Panc1 (cell line): ENCODE measurements around the gene MEIS1. TPM values are rescaled to one million over a fixed set of nuclear protein-coding genes. Genes with fewer than 3 reads are reported as not detected.

Experiments
- ATAC-seq: fragments of 200-7000 bp; cut with Tn5 transposase; 2 replicates; pipeline ENCODE4 v1.9.1; 2020; ENCODE audit warnings: mild to moderate bottlenecking, moderate library complexity
- BruUV-seq: library from RNA; stranded (reverse); fragments of 400-500 nt; replicated peaks from 2 replicates; lab custom pipeline; 2021; lab: Mats Ljungman, UMichigan
- CTCF ChIA-PET: fragments of 300-600 bp; sonication (Branson Sonifier 250); formaldehyde crosslinking; loops from one replicate; lab custom pipeline; 2022; ENCODE audit warnings: antibody characterized with exemption; lab: Charles Lee
- POLR2A ChIA-PET: fragments of 300-600 bp; sonication (Branson Sonifier 250); formaldehyde crosslinking; loops from one replicate; lab custom pipeline; 2022; ENCODE audit warnings: antibody characterized with exemption; lab: Charles Lee
- DNase-seq: peaks from one replicate; pipeline ENCODE4 v3.0.0-alpha.2; 2010; ENCODE audit warnings: low read depth, low spot score
- H3K27ac ChIP-seq: 2 replicates; pipeline ENCODE4 v1.5.1; 2011; ENCODE audit warnings: mild to moderate bottlenecking, low read length, inconsistent platforms
- H3K27me3 ChIP-seq: fragments of 200-500 bp; sonication (Bioruptor generic); 2 replicates; pipeline ENCODE4 v1.6.0; 2014; ENCODE audit warnings: low read length, inconsistent platforms; ENCODE audit not compliant: control insufficient read depth, insufficient read depth
- H3K36me3 ChIP-seq: fragments of 200-500 bp; sonication (Bioruptor generic); 2 replicates; pipeline ENCODE4 v1.5.1; 2014; ENCODE audit warnings: inconsistent platforms, mild to moderate bottlenecking, low read length, moderate library complexity; ENCODE audit not compliant: control insufficient read depth, insufficient read depth
- H3K4me1 ChIP-seq: 2 replicates; pipeline ENCODE4 v1.5.1; 2011; ENCODE audit warnings: inconsistent platforms, mild to moderate bottlenecking, low read length, moderate library complexity; ENCODE audit not compliant: control insufficient read depth, insufficient read depth
- H3K4me3 ChIP-seq, 2 experiments: 2 replicates each; pipeline ENCODE4 v1.5.1; 2011 to 2012; ENCODE audit warnings: low read depth in 2 of 2, low read length in 2 of 2, mild to moderate bottlenecking in 2 of 2, inconsistent platforms in 1 of 2, moderate library complexity in 1 of 2
- H3K9me3 ChIP-seq: fragments of 200-500 bp; sonication (Bioruptor generic); 2 replicates; pipeline ENCODE4 v1.5.1; 2014; ENCODE audit warnings: low read depth, mild to moderate bottlenecking, inconsistent platforms, low read length, moderate library complexity; ENCODE audit not compliant: control insufficient read depth, insufficient read depth
- CTCF ChIP-seq: fragments of 450-650 bp; IDR thresholded peaks from 2 replicates; pipeline ENCODE4 v1.5.1; 2017; ENCODE audit warnings: mild to moderate bottlenecking
- POLR2AphosphoS5 ChIP-seq: IDR thresholded peaks from 2 replicates; pipeline ENCODE4 v1.6.1; 2012; ENCODE audit warnings: mild to moderate bottlenecking, low read depth, low read length, moderate library complexity
- REST ChIP-seq, 2 experiments: IDR thresholded peaks; 2 replicates each; pipeline ENCODE4 v1.6.1; 2011 to 2012; ENCODE audit warnings: low read depth in 2 of 2, control low read depth in 1 of 2, low read length in 1 of 2, mild to moderate bottlenecking in 1 of 2, moderate library complexity in 1 of 2; ENCODE audit not compliant: insufficient read depth in 1 of 2
- SIN3A ChIP-seq: IDR thresholded peaks from 2 replicates; pipeline ENCODE4 v1.6.1; 2012; ENCODE audit warnings: low read depth, mild to moderate bottlenecking, low read length, moderate library complexity, borderline replicate concordance; ENCODE audit not compliant: insufficient read depth
- TCF7L2 ChIP-seq: IDR thresholded peaks from 2 replicates; pipeline ENCODE4 v1.6.1; 2011; ENCODE audit warnings: mild to moderate bottlenecking, low read depth, low read length, inconsistent platforms
- in situ Hi-C: cut with HindIII; loops from 2 replicates; pipeline ENCODE4 v1.10.0; 2016; ENCODE audit warnings: low sequenced_read_pairs, low pct_unique_long_range_greater_than_20kb
- intact Hi-C: fragments of 100-400 bp; cut with micrococcal nuclease; formaldehyde crosslinking; loops from one replicate; pipeline ENCODE4 v1.10.0; 2022; ENCODE audit not compliant: unreplicated experiment
- total RNA-seq: library from RNA; stranded (reverse); gene quantifications from one replicate; pipeline ENCODE4 v1.2.1, GENCODE V29; 2021; ENCODE audit not compliant: unreplicated experiment

Gene MEIS1
- total RNA-seq, 1 experiment from 2014 or later, result 2.0 TPM

- intact Hi-C loops, result no loop called here
Observed at GRCh38 chr2:66567729-66568128, 132.8 kb downstream of the MEIS1 start.

DNA sequence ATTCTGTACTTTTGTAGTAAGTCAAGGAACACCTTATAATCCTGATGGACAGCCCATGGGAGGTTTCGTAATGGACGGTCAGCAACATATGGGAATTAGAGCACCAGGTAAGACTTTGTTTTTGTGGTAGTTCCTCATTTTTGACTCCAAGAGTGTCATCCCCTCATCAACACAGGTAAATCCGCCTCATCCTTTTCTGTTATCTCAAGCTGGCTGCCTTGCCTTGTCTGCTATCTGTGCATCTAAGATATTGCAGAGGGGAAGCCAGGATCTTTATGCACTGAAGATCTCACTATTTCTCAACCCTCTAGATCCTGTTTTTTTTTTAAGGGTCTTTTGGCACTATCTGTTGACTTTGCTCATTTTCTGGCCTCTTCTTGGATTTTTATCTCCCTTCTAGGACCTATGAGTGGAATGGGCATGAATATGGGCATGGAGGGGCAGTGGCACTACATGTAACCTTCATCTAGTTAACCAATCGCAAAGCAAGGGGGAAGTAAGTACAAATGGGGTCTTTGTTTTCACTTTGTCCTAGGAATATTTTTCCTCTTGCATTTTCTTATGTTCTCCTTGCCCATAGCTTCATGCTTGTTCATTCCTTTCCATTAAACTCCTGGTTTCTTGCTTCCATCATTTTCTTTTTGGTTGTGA, 133.8 kb downstream of the MEIS1 start:
- ChIA-PET CTCF (no interaction called here), POLR2A (no interaction called here)
- in situ Hi-C loops (no loop called here), intact Hi-C loops (no loop called here)
- TF ChIP-seq SIN3A (no peak), POLR2AphosphoS5 (no peak), CTCF (no peak), TCF7L2 (no peak)
- Histone ChIP-seq H3K9me3 (no peaks in the 10 kb centered on the region), H3K36me3 (no peaks in the 10 kb centered on the region; the same call in 1 of the 2 replicates), H3K27me3 (peaks cover 2% of the 10 kb centered on the region), H3K4me3 (no peak overlapping the region), H3K4me1 (no peaks in the 10 kb centered on the region), H3K27ac (no peak overlapping the region)
- DNase-seq (no peak), ATAC-seq (no peak)
- no TSS peak for BruUV-seq

More at GRCh38 chr2:66567729-66568128, 132.8 kb downstream of the MEIS1 start:
- no peak overlapping the region for H3K27ac ChIP-seq
- CTCF ChIA-PET, result interaction anchor here (1.0 kb wide), 1 partner anchor 9 kb away, joined by 3 read pairs; no protein-coding TSS in a partner anchor
- no peaks in the 10 kb centered on the region for H3K4me1 ChIP-seq
- DNase-seq (no peak), ATAC-seq (no peak)
- no peaks in the 10 kb centered on the region; the same call in 1 of the 2 replicates for H3K36me3 ChIP-seq
- in situ Hi-C loops, result no loop called here
- no peak for TF ChIP-seq TCF7L2
- TF ChIP-seq CTCF, result no peak
- no peak for TF ChIP-seq POLR2AphosphoS5
- TF ChIP-seq REST (IDR thresholded peaks at IDR 0.05; ENCODE audit: insufficient read depth in 1 of 2, low read depth in 2 of 2, low read length in 1 of 2), result no peak
- POLR2A ChIA-PET, result no interaction called here
- no TSS peak for BruUV-seq
- H3K27me3 ChIP-seq, result peaks cover 5% of the 10 kb centered on the region
- no peaks in the 10 kb centered on the region for H3K9me3 ChIP-seq
- H3K4me3 ChIP-seq, result no peak overlapping the region
